ENCODE measurements around the gene USF2.

The USF2 gene

GRCh38 chr19:35329323-35329722, 60.6 kb downstream of the USF2 start:
- no peak overlapping the region for H3K27ac ChIP-seq
- TF ChIP-seq ZFX (IDR thresholded peaks at IDR 0.05; ENCODE audit: borderline replicate concordance) = no peak
- no peak for TF ChIP-seq CTCF (IDR thresholded peaks at IDR 0.05)

Measured in 22Rv1 (cell line).